ENCODE results near the gene SORCS2.

SORCS2 gene

GRCh38 chr4:7731437-7731836 is 539.1 kb downstream of the SORCS2 start:
- in situ Hi-C loops (cut with MboI; ENCODE audit: low sequenced_read_pairs): no loop called here

GRCh38 chr4:7732263-7732662 is 539.9 kb downstream of the SORCS2 start:
- in situ Hi-C loops (cut with MboI; ENCODE audit: low sequenced_read_pairs): no loop called here

GRCh38 chr4:7733201-7733600 is 540.9 kb downstream of the SORCS2 start:
- in situ Hi-C loops (cut with MboI; ENCODE audit: low sequenced_read_pairs): no loop called here

- in situ Hi-C loops (cut with MboI; ENCODE audit: low sequenced_read_pairs): no loop called here
Observed at GRCh38 chr4:7733801-7734650, 541.7 kb downstream of the SORCS2 start.

DNA sequence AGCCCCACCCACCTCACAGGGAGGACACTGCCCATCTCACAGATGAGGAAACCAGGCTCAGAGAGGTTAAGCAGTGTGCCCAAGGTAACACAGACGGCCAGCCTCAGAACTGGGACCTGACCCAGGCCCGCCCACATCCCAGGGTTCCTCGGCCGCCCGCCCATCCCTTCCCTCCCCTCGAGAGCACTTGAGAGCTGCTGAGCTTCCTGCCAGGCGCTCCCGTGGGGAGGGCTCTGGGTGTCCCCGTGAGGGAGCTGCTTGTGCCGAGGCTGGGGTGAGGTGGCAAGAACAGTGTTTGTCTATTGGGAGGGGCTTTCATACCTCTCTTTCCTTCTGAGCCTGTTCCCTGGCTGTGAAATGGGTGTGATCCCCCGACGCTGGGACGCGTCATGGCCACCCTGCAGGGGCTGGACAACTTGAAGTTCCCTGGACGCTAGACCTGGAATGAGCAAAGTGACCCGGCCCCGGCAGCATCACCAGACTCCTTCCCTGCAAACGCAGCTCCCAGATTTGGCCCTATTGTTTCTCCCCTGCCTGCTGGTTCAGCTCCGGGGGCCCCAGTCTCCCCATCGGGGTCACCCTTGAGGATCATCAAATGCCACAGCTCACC is 542.4 kb downstream of the SORCS2 start:
- in situ Hi-C loops (cut with MboI; ENCODE audit: low sequenced_read_pairs): no loop called here

- in situ Hi-C loops (cut with MboI; ENCODE audit: low sequenced_read_pairs): no loop called here
Observed at GRCh38 chr4:7735395-7735794, 543.1 kb downstream of the SORCS2 start.

DNA sequence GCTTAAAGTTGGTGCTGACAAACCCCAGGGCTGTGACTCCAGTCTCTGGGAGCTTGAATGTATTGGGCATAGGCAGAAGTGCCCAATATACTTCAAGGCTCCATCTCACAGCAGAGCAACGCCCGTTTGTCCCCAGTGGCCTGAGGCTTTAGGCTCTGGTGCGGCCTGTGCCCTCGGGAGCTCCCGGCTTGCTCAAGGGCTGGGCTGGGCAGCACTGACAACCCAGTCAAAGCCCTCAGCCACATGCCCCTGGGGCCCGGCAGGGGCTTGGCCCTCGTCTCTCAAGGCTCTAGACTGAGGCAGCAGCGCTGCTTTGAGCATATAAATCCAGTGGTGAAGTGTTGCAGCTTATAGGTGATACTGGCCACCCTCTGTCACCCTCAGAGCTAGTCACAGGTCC is 543.6 kb downstream of the SORCS2 start:
- in situ Hi-C loops (cut with MboI; ENCODE audit: low sequenced_read_pairs): no loop called here

DNA sequence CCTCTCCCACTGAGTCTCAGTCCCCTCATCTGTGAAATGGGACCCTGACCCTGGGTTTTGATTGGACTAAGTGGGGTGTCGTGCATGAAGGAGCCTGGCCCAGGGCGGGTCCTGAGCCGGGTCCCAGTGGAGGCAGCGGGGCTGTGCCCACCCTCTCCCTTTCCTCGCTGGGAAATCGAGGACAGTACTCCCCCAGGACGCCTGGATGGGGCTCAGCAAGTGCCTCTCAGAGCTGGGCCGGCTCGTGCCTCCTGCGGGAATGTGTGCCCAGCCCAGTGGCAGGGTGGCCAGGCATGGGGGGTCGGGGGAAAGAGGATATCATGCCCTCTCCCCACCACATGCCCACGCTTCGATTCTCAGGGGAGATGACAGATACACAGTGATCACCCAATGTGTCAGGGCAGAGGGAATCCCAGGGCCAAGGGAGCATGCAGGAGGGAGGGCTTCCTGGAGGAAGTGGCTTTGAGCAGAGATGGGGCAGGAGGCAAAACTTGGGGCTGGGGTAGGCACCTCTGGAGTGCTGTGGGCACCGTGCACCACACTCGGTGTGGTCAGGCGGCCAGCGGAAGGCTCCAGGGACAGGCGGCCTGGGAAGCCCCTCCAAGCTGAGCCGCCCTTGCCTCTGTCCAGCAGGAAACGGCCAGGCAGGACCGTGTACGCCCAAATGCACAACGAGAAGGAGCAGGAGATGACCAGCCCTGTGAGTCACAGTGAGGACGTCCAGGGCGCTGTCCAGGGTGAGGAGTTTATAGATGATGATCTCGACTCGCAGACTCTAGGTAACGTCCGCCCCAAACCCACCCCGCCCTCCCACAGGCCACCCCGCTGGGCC is 544.3 kb downstream of the SORCS2 start:
- in situ Hi-C loops (cut with MboI; ENCODE audit: low sequenced_read_pairs): no loop called here

DNA sequence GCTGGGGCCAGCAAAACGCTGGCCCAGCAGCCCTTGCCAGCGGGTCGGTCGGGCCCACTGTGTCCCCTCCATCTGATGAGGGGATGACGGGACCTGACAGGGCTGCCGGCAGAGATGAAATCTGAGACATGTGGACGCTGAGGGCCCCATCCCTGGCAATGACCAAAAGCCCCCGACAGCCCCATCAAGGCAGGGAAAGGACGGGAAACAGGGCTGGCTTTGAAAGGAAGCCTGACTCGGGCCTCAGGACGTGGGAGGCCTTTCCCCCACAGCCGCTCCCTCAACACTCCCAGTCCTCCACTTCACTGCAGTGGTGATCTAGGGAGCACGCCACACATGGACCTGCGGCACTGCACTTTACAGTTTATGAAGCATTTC is 544.9 kb downstream of the SORCS2 start:
- in situ Hi-C loops (cut with MboI; ENCODE audit: low sequenced_read_pairs): no loop called here

DNA sequence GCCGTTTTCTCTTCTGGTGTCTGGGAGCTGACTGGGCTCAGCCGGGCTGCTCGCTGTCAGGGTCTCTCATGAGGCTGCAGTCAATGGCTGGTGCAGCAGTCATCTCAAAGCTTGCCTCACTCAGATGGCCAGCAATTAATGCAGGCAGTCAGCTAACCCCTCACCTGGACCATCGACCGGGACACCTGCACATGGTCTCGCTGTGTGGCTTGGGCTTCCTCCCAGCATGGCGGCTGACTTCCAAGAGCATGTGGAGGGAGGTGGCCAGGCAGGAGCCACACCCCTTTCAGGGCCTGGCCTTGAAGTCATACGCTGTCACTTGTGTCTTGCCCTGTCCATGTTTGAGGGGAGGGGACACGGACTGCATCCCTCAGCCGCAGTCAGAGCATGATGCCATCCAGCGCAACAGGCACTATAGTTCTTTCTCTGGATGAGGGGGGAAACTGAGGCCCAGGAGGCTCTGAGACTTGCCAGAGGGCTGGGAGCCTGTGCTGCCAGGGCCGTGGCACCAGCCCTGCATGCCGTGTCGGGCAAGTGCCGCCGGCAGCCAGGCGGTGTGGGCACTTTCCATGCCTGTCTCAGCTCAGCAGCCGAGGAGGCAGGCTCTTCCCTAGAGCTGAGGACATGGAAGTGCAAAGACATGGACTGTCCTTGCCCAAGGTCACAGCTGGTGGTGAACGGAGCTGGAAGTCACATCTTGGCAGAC is 545.6 kb downstream of the SORCS2 start:
- in situ Hi-C loops (cut with MboI; ENCODE audit: low sequenced_read_pairs): no loop called here

DNA sequence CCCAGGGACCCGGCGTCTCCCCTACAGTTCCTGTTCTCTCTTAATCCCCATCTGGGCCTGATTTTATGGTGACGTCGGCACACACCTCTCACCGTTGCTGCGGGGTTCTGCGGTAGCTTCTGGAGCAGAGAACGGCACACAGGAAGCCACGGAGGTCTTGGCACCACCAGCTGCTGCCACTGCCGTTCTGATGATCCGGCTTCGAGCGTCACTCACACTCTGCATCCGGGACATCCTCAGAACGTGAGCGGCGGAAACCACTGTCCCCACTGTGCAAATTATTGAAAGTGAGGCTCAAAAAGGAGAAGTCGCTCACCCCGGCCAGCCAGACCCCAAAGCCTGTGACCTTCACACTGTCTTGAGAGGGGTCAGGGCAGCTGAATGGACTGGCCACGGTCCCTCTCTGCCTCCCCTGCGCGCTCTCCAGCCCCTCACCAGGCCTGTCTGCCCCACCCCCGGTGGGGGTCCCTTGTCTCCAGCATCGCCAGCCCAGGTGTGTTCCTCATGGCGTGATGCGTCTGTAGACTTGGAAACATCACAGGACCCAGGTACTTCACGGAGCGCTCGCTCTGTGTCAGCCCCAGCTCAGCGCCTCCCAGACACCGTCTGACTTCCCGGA is 546.2 kb downstream of the SORCS2 start:
- in situ Hi-C loops (cut with MboI; ENCODE audit: low sequenced_read_pairs): no loop called here

GRCh38 chr4:7739077-7739917 is 547.0 kb downstream of the SORCS2 start:
- in situ Hi-C loops (cut with MboI; ENCODE audit: low sequenced_read_pairs): no loop called here

- in situ Hi-C loops (cut with MboI; ENCODE audit: low sequenced_read_pairs): no loop called here
Observed at GRCh38 chr4:7739918-7740865, 547.9 kb downstream of the SORCS2 start.

GRCh38 chr4:7740866-7741525 is 548.7 kb downstream of the SORCS2 start:
- in situ Hi-C loops (cut with MboI; ENCODE audit: low sequenced_read_pairs): no loop called here

DNA sequence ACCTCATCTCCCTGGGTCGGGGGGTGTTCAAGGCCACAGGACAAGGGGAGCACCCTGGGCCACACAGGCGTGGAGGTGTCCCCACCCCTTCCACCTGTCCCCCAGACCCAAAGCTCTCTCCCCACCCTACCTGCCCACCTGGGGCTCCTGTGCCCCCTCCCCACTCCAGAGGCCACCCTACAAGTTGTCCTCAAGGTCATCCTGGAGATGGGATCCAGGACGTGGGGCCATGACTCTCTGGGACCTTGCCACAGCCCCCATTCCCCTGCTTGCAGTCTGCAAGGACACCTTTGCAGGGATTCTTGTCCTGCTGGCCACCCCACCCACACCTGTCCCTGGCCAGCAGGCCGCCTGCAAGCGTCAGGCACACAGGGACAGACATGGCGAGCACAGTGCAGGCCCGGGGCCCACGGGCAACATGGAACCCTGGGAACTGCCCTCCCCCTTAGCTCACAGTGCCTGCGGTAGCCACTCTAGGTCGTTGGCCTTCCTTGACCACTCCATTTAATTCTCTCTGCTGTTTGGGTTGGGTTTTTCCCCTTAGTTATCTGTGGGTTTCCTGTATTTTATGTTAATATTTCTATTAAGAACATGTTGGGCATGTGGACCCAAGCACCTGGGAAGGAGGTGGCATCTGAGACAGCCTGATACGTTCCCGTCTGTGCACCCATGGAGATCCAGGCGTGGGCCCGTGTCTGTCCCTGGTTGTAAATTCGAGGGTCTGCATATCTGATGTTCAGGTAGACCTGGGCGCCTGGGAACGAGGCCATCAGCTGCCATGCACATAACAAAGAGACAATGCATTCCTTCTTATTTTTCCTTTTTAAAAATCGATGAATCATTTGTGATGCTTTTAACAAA is 549.8 kb downstream of the SORCS2 start:
- in situ Hi-C loops (cut with MboI; ENCODE audit: low sequenced_read_pairs): no loop called here

- in situ Hi-C loops (cut with MboI; ENCODE audit: low sequenced_read_pairs): no loop called here
Observed at GRCh38 chr4:7742807-7743280, 550.5 kb downstream of the SORCS2 start.
